ENCODE data around the gene CD7. TPM values are rescaled to one million over a fixed set of nuclear protein-coding genes. Genes with fewer than 3 reads are reported as not detected.
"Not testable (repeated sequence)": the region's sequence is repeated elsewhere in the genome, so short reads cannot be mapped to it uniquely, and the experiment has no call there.

The CD7 gene
- total RNA-seq: 1 to 10 TPM in 2 of 4 donors, not detected in 2; 2.8 to 4.3 TPM
- polyA plus RNA-seq: 10 to 100 TPM in 1 of 3 donors, 1 to 10 TPM in 1, under 1 TPM in 1; 0.60 to 38.3 (median 4.6) TPM

DNA sequence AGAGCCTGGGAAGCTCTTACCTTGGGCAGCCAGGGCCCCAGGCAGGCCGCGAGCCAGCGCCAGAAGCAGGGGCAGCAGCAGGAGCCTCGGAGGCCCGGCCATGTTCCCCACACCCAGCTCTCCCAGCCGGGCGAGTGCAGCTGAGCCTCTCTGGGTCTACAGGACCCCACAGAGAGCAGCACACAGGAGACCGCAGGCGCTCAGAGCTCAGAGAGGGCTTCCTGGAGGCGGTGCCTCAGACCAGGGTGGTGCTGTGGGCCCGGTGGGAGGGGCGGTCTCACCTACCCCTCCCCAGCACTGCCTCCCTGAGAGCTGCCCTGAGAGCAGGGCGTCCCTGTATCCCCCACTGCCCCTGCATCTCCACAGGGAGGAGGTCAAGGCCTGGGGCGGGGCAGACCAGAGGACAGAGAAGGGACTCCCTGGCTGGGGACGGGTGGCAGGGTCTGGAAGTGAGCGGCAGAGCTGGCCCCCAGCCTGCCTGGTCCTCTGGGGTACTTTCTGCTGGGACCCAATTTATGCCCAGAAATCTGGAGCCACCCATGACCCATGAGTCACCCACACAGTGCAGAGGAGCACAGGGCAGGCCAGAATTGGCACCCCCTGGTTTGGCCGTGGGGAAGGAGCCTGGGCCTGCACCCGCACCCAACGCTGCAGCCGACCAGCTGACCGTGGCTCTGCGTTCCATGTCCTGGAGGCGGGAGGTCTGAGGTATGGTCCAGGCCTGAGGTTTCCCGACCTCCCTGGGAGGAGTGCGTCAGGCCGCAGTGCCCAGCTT lies at the start of gene CD7:
Gene CD7 (minus strand): TSS at position 215 of the 775 bp plus-strand sequence. CDS start 113 bp downstream, at position 102.
- Histone ChIP-seq H3K9me3 (no peaks in the 10 kb centered on the region), H3K4me3 (no peak within 1 kb of the TSS), H3K27me3 (peaks cover 19 to 44% (median 35%) of the 10 kb centered on the region in 3 donors), H3K27ac (no peak within 1 kb of the TSS), H3K36me3 (no peaks in the 10 kb centered on the region), H3K4me1 (peaks cover 0 to 11% (median 6%) of the 10 kb centered on the region in 4 donors)
- WGBS, 2 donors: 75 to 83% methylated on average over 26 of the region's 26 CpGs
- intact Hi-C loops (cut with DNase I): no loop called here
- no peak for DNase-seq
- TF ChIP-seq POLR2A (IDR thresholded peaks at IDR 0.05) (no peak), EP300 (IDR thresholded peaks at IDR 0.05) (no peak), POLR2AphosphoS5 (IDR thresholded peaks at IDR 0.05) (no peak)
- TF ChIP-seq, protein P1, sequence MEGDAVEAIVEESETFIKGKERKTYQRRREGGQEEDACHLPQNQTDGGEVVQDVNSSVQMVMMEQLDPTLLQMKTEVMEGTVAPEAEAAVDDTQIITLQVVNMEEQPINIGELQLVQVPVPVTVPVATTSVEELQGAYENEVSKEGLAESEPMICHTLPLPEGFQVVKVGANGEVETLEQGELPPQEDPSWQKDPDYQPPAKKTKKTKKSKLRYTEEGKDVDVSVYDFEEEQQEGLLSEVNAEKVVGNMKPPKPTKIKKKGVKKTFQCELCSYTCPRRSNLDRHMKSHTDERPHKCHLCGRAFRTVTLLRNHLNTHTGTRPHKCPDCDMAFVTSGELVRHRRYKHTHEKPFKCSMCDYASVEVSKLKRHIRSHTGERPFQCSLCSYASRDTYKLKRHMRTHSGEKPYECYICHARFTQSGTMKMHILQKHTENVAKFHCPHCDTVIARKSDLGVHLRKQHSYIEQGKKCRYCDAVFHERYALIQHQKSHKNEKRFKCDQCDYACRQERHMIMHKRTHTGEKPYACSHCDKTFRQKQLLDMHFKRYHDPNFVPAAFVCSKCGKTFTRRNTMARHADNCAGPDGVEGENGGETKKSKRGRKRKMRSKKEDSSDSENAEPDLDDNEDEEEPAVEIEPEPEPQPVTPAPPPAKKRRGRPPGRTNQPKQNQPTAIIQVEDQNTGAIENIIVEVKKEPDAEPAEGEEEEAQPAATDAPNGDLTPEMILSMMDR (IDR thresholded peaks at IDR 0.05): no peak

DNA sequence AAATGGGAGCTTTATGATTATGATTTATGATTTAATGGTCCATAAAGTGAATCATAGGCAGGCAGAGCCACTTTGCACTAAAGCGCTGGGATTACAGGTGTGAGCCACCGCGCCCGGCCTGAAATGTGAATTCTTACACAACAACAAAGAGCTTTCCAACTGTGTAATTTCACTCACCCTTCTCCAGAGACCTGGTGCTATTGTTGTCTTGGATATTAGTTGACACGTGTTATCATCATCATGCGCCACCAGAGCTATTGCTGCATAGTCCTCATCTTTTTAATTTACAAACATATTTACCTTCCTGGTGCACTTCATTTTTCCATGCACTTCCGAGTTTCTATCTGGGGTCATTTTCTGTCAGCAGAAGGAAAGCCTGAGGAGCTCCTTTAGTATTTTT lies 49.3 kb upstream of the CD7 start:
- Histone ChIP-seq H3K4me3 (no peak overlapping the region), H3K9me3 (no peaks in the 10 kb centered on the region), H3K27ac (no peak overlapping the region), H3K27me3 (peaks cover 18 to 39% (median 19%) of the 10 kb centered on the region in 3 donors), H3K4me1 (peaks cover 0 to 16% (median 15%) of the 10 kb centered on the region in 4 donors), H3K36me3 (no peaks in the 10 kb centered on the region)
- intact Hi-C loops (cut with DNase I): no loop called here
- no peak for DNase-seq
- TF ChIP-seq, protein P1 (IDR thresholded peaks at IDR 0.05): no peak
- TF ChIP-seq EP300 (IDR thresholded peaks at IDR 0.05): no peak
- no peak for TF ChIP-seq POLR2A (IDR thresholded peaks at IDR 0.05)
- no peak for TF ChIP-seq POLR2AphosphoS5 (IDR thresholded peaks at IDR 0.05)
- 20 to 69% methylated on average over 7 of the region's 7 CpGs for WGBS, 2 donors

DNA sequence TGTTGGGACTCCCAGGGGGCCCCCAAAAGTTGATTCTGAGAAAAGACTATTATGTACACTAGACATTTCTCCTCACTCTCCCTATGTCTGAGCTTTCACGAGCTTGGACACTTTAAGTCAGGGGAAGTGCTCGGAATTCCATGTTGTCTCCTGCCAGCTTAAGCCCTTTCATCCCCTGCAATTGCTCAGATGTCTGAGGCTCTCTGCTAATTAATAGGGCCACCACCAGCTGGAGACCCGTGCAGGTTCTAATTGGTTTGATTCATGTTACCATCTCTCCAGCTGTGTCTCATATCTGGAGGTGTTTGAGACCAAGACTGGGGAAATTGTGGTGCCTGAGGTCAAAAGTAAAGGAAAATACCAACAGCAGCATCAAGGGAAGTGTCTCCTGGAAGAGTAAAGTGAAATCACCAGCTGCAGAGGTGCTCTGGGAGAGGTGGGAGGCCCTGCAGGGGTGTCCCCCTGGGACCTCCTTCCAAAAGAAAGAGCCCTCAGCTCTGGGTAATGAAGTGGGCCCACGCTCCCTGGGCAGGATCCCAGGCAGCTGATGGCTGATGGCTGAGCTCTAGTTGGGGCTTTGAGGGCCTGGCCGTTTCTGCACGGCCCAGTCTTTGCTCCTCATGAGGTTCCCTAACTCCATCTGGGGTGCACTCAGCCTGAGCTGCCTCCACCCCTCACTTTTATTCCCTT lies 48.3 kb upstream of the CD7 start:
- H3K4me1 ChIP-seq: peaks cover 0 to 6% (median 5%) of the 10 kb centered on the region in 4 donors
- DNase-seq: no peak
- H3K36me3 ChIP-seq: no peaks in the 10 kb centered on the region
- H3K4me3 ChIP-seq: no peak overlapping the region
- intact Hi-C loops (cut with DNase I): no loop called here
- H3K27me3 ChIP-seq: peaks cover 8 to 29% (median 9%) of the 10 kb centered on the region in 3 donors
- TF ChIP-seq, protein P1 (IDR thresholded peaks at IDR 0.05): no peak
- no peak for TF ChIP-seq POLR2AphosphoS5 (IDR thresholded peaks at IDR 0.05)
- no peak for TF ChIP-seq EP300 (IDR thresholded peaks at IDR 0.05)
- TF ChIP-seq POLR2A (IDR thresholded peaks at IDR 0.05): no peak
- no peak overlapping the region for H3K27ac ChIP-seq
- H3K9me3 ChIP-seq: no peaks in the 10 kb centered on the region
- WGBS, 2 donors: 82 to 87% methylated on average over 6 of the region's 6 CpGs

DNA sequence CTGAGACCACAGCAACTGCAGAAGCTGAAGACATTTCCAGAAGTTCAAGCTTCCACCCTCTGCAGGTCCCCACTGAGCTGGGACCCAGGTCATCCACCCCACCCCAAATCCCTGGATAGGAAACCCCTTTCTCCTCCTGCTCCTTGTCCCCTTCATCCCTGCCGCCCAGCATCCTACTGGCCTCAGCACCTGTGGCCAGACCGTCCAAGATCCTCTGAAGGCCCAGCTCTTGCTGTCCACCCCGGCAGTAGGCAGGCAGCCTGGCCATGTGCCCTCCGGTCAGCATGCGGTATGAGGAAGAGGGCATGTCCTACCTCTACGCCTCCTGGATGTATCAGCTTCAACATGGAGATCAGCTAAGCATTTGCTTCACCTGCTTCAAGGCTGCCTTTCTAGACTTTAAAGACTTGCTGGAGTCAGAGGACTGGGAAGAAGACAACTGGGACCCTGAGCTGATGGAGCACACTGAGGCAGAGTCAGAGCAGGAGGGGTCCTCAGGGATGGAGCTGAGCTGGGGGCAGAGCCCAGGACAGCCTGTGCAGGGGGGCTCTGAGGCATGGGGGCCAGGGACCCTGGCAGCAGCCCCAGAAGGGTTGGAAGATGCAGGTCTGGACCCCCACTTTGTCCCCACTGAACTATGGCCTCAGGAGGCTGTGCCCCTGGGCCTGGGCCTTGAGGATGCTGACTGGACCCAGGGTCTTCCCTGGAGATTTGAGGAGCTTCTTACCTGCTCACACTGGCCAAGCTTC lies 44.7 kb upstream of the CD7 start:
- Histone ChIP-seq H3K4me1 (no peaks in the 10 kb centered on the region), H3K27ac (no peak overlapping the region), H3K9me3 (no peaks in the 10 kb centered on the region), H3K36me3 (no peaks in the 10 kb centered on the region), H3K27me3 (peaks cover 0 to 24% (median 13%) of the 10 kb centered on the region in 3 donors), H3K4me3 (no peak overlapping the region)
- TF ChIP-seq EP300 (IDR thresholded peaks at IDR 0.05): no peak
- TF ChIP-seq, protein P1 (IDR thresholded peaks at IDR 0.05): no peak
- no peak for TF ChIP-seq POLR2A (IDR thresholded peaks at IDR 0.05)
- no peak for TF ChIP-seq POLR2AphosphoS5 (IDR thresholded peaks at IDR 0.05)
- 92 to 94% methylated on average over 6 of the region's 6 CpGs for WGBS, 2 donors
- DNase-seq: no peak
- intact Hi-C loops (cut with DNase I): no loop called here

DNA sequence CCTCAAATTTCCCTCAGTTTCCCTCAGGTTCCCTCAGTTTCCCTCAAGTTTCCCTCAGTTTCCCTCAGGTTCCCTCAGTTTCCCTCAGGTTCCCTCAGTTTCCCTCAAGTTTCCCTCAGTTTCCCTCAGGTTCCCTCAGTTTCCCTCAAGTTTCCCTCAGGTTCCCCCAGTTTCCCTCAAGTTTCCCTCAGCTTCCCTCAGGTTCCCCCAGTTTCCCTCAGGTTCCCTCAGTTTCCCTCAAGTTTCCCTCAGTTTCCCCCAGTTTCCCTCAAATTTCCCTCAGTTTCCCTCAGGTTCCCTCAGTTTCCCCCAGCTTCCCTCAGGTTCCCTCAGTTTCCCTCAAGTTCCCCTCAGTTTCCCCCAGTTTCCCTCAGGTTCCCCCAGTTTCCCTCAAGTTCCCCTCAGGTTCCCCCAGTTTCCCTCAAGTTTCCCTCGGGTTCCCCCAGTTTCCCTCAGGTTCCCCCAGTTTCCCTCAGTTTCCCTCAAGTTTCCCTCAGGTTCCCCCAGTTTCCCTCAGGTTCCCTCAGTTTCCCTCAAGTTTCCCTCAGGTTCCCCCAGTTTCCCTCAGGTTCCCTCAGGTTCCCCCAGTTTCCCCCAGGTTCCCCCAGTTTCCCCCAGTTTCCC lies 42.2 kb upstream of the CD7 start:
- 66 to 74% methylated on average over 1 of the region's 1 CpG for WGBS, 2 donors
- intact Hi-C loops (cut with DNase I): loop anchor here (10.0 kb wide), 1 partner anchor 275 kb away; no protein-coding TSS in a partner anchor
- Histone ChIP-seq H3K27me3 (peaks cover 0 to 34% (median 13%) of the 10 kb centered on the region in 3 donors), H3K4me1 (peaks cover 0 to 13% (median 7%) of the 10 kb centered on the region in 4 donors)
- DNase-seq, H3K4me3 ChIP-seq, H3K9me3 ChIP-seq, H3K27ac ChIP-seq, H3K36me3 ChIP-seq: not testable (repeated sequence)
